ENCODE data around the gene CCSER1. TPM values are rescaled to one million over a fixed set of nuclear protein-coding genes. Genes with fewer than 3 reads are reported as not detected.

The CCSER1 gene
- total and polyA plus RNA-seq, 10 donors, result 1.3 to 30.4 (median 20.4) TPM

DNA sequence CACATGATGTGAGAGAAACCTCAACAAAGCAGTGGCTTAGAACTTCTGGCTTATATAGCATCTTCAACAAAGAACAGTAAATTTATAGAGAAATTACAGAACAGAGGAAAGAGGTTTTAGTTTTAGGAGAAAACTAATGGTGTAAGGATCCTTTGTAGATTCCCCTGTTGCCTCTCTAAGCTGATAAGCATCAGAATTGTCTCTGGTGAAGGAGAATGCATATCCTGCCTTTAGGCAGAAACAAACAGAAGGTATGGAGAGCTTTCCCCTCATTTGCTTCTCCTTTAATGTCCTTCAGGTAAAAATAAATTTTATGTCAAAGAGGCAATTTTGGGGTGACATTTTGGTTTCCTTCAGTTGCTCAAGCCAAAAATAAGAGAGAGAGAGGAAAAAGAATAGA lies 625.9 kb downstream of the CCSER1 start:
- no peaks in the 10 kb centered on the region for H3K36me3 ChIP-seq
- intact Hi-C loops (cut with DNase I; ENCODE audit: low total_unique reads), result no loop called here
- no peaks in the 10 kb centered on the region for H3K27me3 ChIP-seq (replicated peaks in 1 of 7)
- no peak for DNase-seq
- H3K27ac ChIP-seq, result no peak overlapping the region
- TF ChIP-seq POLR2A (IDR thresholded peaks at IDR 0.05) (no peak), POLR2AphosphoS5 (IDR thresholded peaks at IDR 0.05) (no peak)
- TF ChIP-seq, protein P1, sequence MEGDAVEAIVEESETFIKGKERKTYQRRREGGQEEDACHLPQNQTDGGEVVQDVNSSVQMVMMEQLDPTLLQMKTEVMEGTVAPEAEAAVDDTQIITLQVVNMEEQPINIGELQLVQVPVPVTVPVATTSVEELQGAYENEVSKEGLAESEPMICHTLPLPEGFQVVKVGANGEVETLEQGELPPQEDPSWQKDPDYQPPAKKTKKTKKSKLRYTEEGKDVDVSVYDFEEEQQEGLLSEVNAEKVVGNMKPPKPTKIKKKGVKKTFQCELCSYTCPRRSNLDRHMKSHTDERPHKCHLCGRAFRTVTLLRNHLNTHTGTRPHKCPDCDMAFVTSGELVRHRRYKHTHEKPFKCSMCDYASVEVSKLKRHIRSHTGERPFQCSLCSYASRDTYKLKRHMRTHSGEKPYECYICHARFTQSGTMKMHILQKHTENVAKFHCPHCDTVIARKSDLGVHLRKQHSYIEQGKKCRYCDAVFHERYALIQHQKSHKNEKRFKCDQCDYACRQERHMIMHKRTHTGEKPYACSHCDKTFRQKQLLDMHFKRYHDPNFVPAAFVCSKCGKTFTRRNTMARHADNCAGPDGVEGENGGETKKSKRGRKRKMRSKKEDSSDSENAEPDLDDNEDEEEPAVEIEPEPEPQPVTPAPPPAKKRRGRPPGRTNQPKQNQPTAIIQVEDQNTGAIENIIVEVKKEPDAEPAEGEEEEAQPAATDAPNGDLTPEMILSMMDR (IDR thresholded peaks at IDR 0.05 in 8 of 11, conservative IDR thresholded peaks at IDR 0.05 in 3 of 11), result no peak
- no peak overlapping the region for H3K4me3 ChIP-seq
- H3K9me3 ChIP-seq, result peaks cover 0 to 5% (median 1%) of the 10 kb centered on the region in 8 donors
- no peaks in the 10 kb centered on the region for H3K4me1 ChIP-seq

DNA sequence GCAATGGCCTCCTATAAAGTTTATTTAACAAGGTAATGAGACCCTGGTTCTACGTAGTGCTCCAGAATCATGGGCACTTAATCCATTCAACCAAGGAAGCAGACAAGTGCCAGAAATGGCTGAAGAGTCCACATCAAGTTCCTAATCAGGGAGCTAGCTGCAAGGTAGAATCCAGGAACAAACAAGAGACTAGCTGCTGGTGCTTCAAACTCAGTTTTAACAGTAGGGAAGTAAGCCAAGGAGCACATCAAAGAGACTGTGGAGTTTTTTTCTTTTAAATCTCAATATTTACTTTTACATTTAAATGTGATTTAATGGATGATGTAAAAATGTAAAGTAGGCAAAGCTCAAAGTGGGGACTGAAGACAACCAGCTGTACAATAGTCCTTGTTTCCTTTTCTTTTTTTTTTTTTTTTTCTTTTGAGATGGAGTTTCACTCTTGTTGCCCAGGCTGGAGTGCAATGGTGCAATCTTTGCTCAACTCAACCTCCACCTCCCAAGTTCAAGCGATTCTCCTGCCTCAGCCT lies 630.4 kb downstream of the CCSER1 start:
- H3K4me1 ChIP-seq, result no peaks in the 10 kb centered on the region
- 90 to 97% (median 91%) methylated on average over 2 of the region's 2 CpGs for WGBS, 5 donors

DNA sequence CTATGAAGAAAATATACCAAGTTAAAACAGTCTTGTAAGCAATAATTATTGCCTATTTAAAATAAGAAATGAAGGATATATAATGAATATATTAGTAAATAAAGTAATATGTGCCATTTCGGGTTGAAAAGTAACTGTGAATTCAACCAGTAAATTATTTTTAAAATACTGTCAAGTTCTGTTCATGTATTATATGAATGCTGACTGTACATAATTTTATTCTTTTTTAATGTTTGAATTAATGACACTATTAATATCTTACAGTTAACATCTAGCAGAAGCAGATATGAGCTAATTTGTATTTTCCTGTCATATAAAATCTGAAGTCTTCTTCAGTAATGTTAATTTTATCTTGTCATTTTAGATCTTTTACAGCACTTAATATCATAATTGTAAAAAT lies 632.9 kb downstream of the CCSER1 start:
- H3K27ac ChIP-seq, result no peak overlapping the region
- intact Hi-C loops (cut with DNase I; ENCODE audit: low total_unique reads), result no loop called here
- no peak overlapping the region for H3K4me3 ChIP-seq
- WGBS, 5 donors, result 76 to 94% (median 81%) methylated on average over 1 of the region's 1 CpG
- H3K27me3 ChIP-seq (replicated peaks in 1 of 7), result no peaks in the 10 kb centered on the region
- DNase-seq, result no peak
- no peaks in the 10 kb centered on the region for H3K9me3 ChIP-seq
- H3K36me3 ChIP-seq, result no peaks in the 10 kb centered on the region
- no peaks in the 10 kb centered on the region for H3K4me1 ChIP-seq
- TF ChIP-seq, protein P1 (IDR thresholded peaks at IDR 0.05 in 8 of 11, conservative IDR thresholded peaks at IDR 0.05 in 3 of 11), result no peak
- TF ChIP-seq POLR2A (IDR thresholded peaks at IDR 0.05) (no peak), POLR2AphosphoS5 (IDR thresholded peaks at IDR 0.05) (no peak)

More for the DNA sequence above, 630.4 kb downstream of the CCSER1 start:
- no peak for DNase-seq
- no peaks in the 10 kb centered on the region for H3K27me3 ChIP-seq (replicated peaks in 1 of 7)
- no peak overlapping the region for H3K4me3 ChIP-seq
- TF ChIP-seq, protein P1 (IDR thresholded peaks at IDR 0.05 in 8 of 11, conservative IDR thresholded peaks at IDR 0.05 in 3 of 11), result no peak
- TF ChIP-seq POLR2A (IDR thresholded peaks at IDR 0.05), result no peak
- TF ChIP-seq POLR2AphosphoS5 (IDR thresholded peaks at IDR 0.05), result no peak
- intact Hi-C loops (cut with DNase I; ENCODE audit: low total_unique reads), result no loop called here
- H3K27ac ChIP-seq, result no peak overlapping the region
- no peaks in the 10 kb centered on the region for H3K36me3 ChIP-seq
- H3K9me3 ChIP-seq, result no peaks in the 10 kb centered on the region

DNA sequence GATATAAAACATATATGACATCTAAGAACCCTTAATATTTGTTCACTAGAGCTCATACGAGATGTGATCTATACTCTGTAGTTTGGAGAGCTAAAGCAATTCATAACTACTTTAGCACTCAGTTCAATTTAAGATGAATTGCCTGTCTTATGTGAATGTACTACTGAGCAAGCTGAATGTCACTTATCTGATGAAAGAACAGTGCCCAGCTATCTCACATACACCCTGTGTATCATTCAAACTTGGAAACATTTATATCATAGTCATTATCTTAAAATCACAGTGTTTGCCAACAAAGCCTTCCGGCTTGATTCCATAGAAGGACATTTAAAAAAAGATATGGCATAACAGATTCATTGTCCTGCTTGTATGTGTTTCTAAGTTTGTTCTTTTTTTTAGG lies 639.6 kb downstream of the CCSER1 start:
- no peak overlapping the region for H3K4me3 ChIP-seq
- DNase-seq, result no peak
- no peaks in the 10 kb centered on the region for H3K4me1 ChIP-seq
- TF ChIP-seq POLR2AphosphoS5 (IDR thresholded peaks at IDR 0.05) (no peak), POLR2A (IDR thresholded peaks at IDR 0.05) (no peak)
- TF ChIP-seq, protein P1 (IDR thresholded peaks at IDR 0.05 in 8 of 11, conservative IDR thresholded peaks at IDR 0.05 in 3 of 11), result no peak
- intact Hi-C loops (cut with DNase I; ENCODE audit: low total_unique reads), result no loop called here
- no peaks in the 10 kb centered on the region for H3K36me3 ChIP-seq
- 79 to 89% (median 81%) methylated on average over 2 of the region's 2 CpGs for WGBS, 5 donors
- H3K27me3 ChIP-seq (replicated peaks in 1 of 7), result no peaks in the 10 kb centered on the region
- no peak overlapping the region for H3K27ac ChIP-seq
- no peaks in the 10 kb centered on the region for H3K9me3 ChIP-seq
